ENCODE results near the gene LONRF2. TPM values are rescaled to one million over a fixed set of nuclear protein-coding genes. Genes with fewer than 3 reads are reported as not detected.

The LONRF2 gene
- total and polyA plus RNA-seq, 2 donors (not counting 1 experiment from before 2014, with no cell fraction given), result under 0.01 to 0.01 TPM

DNA sequence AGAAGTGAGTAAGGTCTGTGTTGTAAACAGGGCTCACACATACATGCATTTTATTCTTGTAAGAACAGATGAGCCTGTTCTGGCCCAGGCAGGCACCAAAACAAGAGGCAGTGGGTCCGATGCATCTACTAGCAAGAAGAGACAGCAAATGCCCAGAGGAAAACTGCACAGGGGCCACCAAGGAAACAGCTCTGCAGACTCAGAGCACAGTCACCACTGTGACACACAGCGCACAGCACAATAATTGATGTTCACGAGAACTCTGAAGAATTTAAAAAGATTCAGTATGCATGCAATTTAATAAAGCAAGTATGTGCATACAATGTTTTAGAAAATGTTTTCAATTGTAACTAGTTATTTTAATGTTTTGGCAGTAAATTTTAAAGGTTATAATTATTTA, 24.8 kb downstream of the LONRF2 start:
- no peaks in the 10 kb centered on the region for H3K4me1 ChIP-seq (ENCODE audit: control insufficient read depth, extremely low read depth, insufficient read depth, low read length)
- no peaks in the 10 kb centered on the region for H3K36me3 ChIP-seq (ENCODE audit: control insufficient read depth, insufficient read depth, low read length)
- H4K20me1 ChIP-seq (ENCODE audit: control insufficient read depth, extremely low read depth, insufficient read depth, low read length), result no peaks in the 10 kb centered on the region
- H3K9ac ChIP-seq (ENCODE audit: insufficient read depth, low read length), result no peak overlapping the region
- H3K4me3 ChIP-seq (replicated peaks in 1 of 4; ENCODE audit: control extremely low read depth in 1 of 4, insufficient read depth in 1 of 4, low read depth in 3 of 4, low read length in 4 of 4), result no peak overlapping the region
- H3K9me3 ChIP-seq (ENCODE audit: control insufficient read depth, insufficient read depth, low read depth, low read length), result no peaks in the 10 kb centered on the region
- no peak overlapping the region for H2AFZ ChIP-seq (ENCODE audit: low read length)
- no peak for TF ChIP-seq EZH2 (IDR thresholded peaks at IDR 0.05; ENCODE audit: low read length, missing control alignments)
- TF ChIP-seq, protein P1, sequence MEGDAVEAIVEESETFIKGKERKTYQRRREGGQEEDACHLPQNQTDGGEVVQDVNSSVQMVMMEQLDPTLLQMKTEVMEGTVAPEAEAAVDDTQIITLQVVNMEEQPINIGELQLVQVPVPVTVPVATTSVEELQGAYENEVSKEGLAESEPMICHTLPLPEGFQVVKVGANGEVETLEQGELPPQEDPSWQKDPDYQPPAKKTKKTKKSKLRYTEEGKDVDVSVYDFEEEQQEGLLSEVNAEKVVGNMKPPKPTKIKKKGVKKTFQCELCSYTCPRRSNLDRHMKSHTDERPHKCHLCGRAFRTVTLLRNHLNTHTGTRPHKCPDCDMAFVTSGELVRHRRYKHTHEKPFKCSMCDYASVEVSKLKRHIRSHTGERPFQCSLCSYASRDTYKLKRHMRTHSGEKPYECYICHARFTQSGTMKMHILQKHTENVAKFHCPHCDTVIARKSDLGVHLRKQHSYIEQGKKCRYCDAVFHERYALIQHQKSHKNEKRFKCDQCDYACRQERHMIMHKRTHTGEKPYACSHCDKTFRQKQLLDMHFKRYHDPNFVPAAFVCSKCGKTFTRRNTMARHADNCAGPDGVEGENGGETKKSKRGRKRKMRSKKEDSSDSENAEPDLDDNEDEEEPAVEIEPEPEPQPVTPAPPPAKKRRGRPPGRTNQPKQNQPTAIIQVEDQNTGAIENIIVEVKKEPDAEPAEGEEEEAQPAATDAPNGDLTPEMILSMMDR (conservative IDR thresholded peaks at IDR 0.05 in 1 of 2, IDR thresholded peaks at IDR 0.05 in 1 of 2; ENCODE audit: low read depth in 1 of 2, low read length in 2 of 2), result no peak
- no peak overlapping the region for H3K27ac ChIP-seq (ENCODE audit: insufficient read depth, low read length)
- H3K79me2 ChIP-seq (ENCODE audit: control insufficient read depth, insufficient read depth, low read length), result no peaks in the 10 kb centered on the region
- no peak overlapping the region for H3K4me2 ChIP-seq (ENCODE audit: extremely low read depth, insufficient read depth, low read length)
- no peaks in the 10 kb centered on the region for H3K27me3 ChIP-seq (ENCODE audit: control insufficient read depth, insufficient read depth, low read length)
- no peak for DNase-seq (ENCODE audit: low read depth in 2 of 2)

- Histone ChIP-seq H3K27ac (ENCODE audit: insufficient read depth, low read length) (no peak overlapping the region), H3K27me3 (ENCODE audit: control insufficient read depth, insufficient read depth, low read length) (no peaks in the 10 kb centered on the region), H3K9me3 (ENCODE audit: control insufficient read depth, insufficient read depth, low read depth, low read length) (no peaks in the 10 kb centered on the region), H3K9ac (ENCODE audit: insufficient read depth, low read length) (no peak overlapping the region), H3K4me3 (replicated peaks in 1 of 4; ENCODE audit: control extremely low read depth in 1 of 4, insufficient read depth in 1 of 4, low read depth in 3 of 4, low read length in 4 of 4) (no peak overlapping the region), H4K20me1 (ENCODE audit: control insufficient read depth, extremely low read depth, insufficient read depth, low read length) (no peaks in the 10 kb centered on the region), H2AFZ (ENCODE audit: low read length) (no peak overlapping the region), H3K79me2 (ENCODE audit: control insufficient read depth, insufficient read depth, low read length) (no peaks in the 10 kb centered on the region), H3K4me2 (ENCODE audit: extremely low read depth, insufficient read depth, low read length) (no peak overlapping the region), H3K4me1 (ENCODE audit: control insufficient read depth, extremely low read depth, insufficient read depth, low read length) (no peaks in the 10 kb centered on the region), H3K36me3 (ENCODE audit: control insufficient read depth, insufficient read depth, low read length) (no peaks in the 10 kb centered on the region)
- TF ChIP-seq EZH2 (IDR thresholded peaks at IDR 0.05; ENCODE audit: low read length, missing control alignments), result no peak
- DNase-seq (ENCODE audit: low read depth in 2 of 2), result no peak
Measured at GRCh38 chr2:100294162-100294497, 28.2 kb downstream of the LONRF2 start.

DNA sequence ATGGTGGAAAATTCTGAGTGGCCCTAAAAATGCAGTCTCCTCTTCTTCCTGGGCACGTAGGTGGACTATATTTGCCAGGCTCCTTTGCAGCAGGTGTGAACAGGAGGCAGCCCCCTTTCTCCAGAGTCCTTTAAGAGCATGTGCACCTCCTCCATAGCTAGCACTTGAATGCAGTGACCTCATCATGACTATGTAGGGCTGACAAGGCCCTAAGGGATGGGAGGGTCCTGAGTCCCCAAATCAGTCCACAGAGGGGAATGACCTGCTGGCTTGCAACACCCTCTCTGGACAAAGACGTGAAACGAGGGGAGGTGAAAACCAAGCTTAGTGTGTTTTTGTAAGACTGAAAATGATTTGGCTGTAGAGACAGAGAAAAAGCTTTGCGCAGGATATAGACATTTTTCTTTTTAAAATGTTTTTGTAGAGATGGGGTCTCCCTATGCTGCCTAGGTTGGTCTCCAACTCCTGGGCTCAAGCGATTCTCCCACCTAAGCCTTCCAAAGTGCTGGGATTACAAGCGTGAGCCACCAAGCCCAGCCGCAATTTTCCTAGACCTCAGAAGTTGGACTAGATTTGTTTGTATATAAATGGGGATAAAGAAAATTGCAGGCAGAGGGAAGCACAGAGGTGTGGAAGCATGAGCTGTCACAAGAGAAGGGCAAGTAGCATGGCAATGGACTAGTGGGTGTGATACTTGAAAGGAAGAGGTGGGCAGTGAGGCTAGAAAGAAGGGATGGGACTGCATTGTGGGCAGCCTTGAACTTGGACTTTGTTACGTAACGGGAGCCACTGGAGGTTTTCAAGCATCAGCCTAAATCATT, 28.8 kb downstream of the LONRF2 start:
- H3K27me3 ChIP-seq (ENCODE audit: control insufficient read depth, insufficient read depth, low read length), result no peaks in the 10 kb centered on the region
- H3K27ac ChIP-seq (ENCODE audit: insufficient read depth, low read length), result no peak overlapping the region
- H4K20me1 ChIP-seq (ENCODE audit: control insufficient read depth, extremely low read depth, insufficient read depth, low read length), result no peaks in the 10 kb centered on the region
- H3K4me1 ChIP-seq (ENCODE audit: control insufficient read depth, extremely low read depth, insufficient read depth, low read length), result no peaks in the 10 kb centered on the region
- H2AFZ ChIP-seq (ENCODE audit: low read length), result no peak overlapping the region
- DNase-seq (ENCODE audit: low read depth in 2 of 2), result peak in 1 of 2 donors; percentile 33
- TF ChIP-seq, protein P1 (conservative IDR thresholded peaks at IDR 0.05 in 1 of 2, IDR thresholded peaks at IDR 0.05 in 1 of 2; ENCODE audit: low read depth in 1 of 2, low read length in 2 of 2), result no peak
- TF ChIP-seq EZH2 (IDR thresholded peaks at IDR 0.05; ENCODE audit: low read length, missing control alignments), result no peak
- no peak overlapping the region for H3K9ac ChIP-seq (ENCODE audit: insufficient read depth, low read length)
- H3K4me2 ChIP-seq (ENCODE audit: extremely low read depth, insufficient read depth, low read length), result no peak overlapping the region
- no peaks in the 10 kb centered on the region for H3K9me3 ChIP-seq (ENCODE audit: control insufficient read depth, insufficient read depth, low read depth, low read length)
- H3K79me2 ChIP-seq (ENCODE audit: control insufficient read depth, insufficient read depth, low read length), result no peaks in the 10 kb centered on the region
- H3K4me3 ChIP-seq (replicated peaks in 1 of 4; ENCODE audit: control extremely low read depth in 1 of 4, insufficient read depth in 1 of 4, low read depth in 3 of 4, low read length in 4 of 4), result no peak overlapping the region
- H3K36me3 ChIP-seq (ENCODE audit: control insufficient read depth, insufficient read depth, low read length), result no peaks in the 10 kb centered on the region

Measured in fibroblast of lung (primary cell).